ENCODE results near the gene DENND6A. TPM values are rescaled to one million over a fixed set of nuclear protein-coding genes. Genes with fewer than 3 reads are reported as not detected.
"Not testable (repeated sequence)": the region's sequence is repeated elsewhere in the genome, so short reads cannot be mapped to it uniquely, and the experiment has no call there.

DENND6A gene
- total RNA-seq (2014; rRNA removed; shearing (Covaris generic)), result 10.0 and 19.2 TPM in 2 replicates

- DNase-seq (ENCODE audit: low read depth), result peak; percentile 89
Measured at GRCh38 chr3:57692396-57693147, at the start of gene DENND6A. TSS of gene DENND6A (minus strand) at chr3:57693077. CDS start at chr3:57693018, 59 bp downstream.

- no peak for DNase-seq (ENCODE audit: low read depth)
Measured at GRCh38 chr3:57740027-57740426, 47.1 kb upstream of the DENND6A start.

DNA sequence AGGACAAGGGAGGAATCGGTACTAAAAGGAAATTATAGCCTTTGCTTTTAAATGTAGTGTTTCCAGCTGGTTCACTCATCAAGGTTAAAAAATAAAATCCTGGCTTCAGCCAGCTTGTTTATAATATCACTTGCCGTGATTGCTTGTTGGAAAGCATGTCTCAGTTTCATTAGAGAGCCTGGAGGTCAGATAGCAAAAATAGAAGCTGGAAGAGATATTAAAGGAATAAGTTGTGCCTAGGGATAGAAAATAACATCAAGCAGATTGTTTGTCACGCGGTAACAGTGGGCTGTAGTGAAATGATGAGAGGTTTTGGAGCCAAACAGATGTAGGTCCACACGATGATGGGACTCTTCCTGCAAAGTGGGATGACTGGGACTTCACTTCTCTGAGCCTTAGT, 45.5 kb upstream of the DENND6A start:
- no peak for DNase-seq (ENCODE audit: low read depth)

GRCh38 chr3:57737840-57738239, 45.0 kb upstream of the DENND6A start:
- no peak for DNase-seq (ENCODE audit: low read depth)

DNA sequence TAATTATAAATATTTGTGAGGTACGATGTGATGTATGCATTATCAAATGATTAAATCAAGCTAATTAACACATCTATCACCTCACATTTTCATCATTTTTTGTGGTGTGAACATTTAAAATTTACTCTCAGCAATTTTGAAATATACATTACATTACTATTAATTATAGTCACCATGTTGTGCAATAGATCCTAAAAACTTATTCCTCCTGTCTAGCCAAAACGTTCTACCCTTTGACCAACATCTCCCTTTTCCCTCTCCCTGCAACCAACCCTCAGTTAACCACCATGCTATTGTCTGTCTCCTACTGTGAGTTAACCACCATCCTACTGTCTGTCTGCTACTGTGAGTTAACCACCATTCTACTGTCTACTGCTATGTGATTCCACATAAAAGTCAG, 42.5 kb upstream of the DENND6A start:
- DNase-seq (ENCODE audit: low read depth), result no peak

DNA sequence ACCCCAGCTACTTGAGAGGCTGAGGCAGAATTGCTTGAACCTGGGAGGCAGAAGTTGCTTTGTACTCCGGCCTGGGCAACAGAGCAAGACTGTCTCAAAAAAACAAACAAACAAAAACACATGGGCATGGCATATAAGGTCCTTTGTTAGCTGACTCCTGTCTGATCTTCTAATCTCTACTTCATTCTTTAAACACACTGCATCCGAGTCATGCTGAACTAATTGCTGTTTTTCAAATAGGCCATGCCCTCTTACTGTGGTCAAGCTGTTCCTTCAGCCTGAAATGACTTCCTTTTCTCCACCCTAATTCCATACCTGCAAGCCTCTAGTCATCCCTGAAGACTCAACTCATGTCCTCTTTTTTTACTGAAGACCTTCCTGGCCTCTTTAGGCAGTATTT, 40.9 kb upstream of the DENND6A start:
- no peak for DNase-seq (ENCODE audit: low read depth)

DNA sequence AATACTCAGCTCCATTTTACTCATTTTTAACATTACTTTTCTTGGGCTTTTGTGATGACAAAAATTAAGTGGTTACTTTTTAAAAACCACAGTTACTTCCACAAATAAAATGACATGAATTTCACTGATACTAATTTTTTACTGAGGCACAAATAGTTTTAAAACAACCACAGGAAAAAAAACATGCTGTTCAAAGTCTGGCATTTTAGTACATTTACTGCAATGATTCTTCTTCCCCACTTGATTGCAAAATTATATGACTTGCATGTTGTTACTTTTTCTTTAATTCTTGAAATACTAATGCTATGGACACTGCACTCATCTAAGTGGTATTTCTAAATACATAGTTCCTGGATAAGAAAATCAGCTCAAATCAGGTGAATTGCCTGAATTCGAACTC, 38.4 kb upstream of the DENND6A start:
- DNase-seq (ENCODE audit: low read depth), result no peak

DNA sequence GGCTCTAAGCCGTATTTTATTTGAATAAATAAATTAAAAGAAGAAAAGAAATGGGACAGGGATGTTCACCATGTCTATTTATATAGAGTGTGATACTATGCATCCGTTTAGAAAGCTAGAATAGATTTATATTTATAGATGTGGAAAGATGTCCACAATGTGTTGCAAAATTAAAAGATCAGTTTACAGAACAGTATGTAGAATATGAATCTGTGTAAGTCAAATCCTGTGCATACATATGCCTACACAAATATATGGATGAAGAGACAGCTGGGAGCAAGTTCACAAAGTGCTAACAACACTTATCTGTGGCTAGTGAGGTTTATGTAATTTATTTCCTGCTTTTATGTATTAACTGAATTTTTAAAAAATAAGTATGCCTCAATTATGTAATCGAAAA, 37.8 kb upstream of the DENND6A start:
- no peak for DNase-seq (ENCODE audit: low read depth)

DNA sequence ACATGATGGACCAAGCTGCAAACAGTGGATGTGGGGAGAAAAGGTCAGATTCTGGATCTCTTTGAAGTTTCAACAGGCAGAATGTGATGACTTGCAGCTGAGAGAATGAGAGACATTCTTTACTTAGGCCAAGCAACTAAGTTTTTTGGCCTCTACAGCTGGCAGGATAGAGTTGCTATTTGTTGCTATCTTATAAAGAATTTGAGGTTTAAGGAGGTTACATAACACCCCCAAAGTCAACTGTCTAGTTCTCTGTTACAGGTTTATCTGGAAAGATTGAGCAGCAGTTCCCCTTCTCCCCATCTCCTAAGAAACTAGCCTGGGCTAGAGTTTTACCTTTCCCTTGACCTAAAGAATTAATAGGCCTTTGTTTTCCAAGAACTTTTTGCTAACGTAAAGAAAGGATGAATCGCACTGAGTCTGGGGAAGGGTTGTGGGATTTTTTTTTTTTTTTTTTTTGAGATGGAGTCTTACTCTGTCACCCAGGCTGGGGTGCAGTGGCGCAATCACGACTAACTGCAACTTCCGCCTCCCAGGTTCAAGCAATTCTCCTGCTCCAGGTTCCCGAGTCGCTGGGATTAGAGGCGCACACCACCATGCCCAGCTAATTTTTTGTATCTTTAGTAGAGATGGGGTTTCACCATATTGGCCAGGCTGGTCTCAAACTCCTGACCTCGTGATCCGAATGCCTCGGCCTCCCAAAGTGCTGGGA, 36.6 kb upstream of the DENND6A start:
- DNase-seq (ENCODE audit: low read depth), result no peak

- no peak for DNase-seq (ENCODE audit: low read depth)
Measured at GRCh38 chr3:57727106-57727505, 34.2 kb upstream of the DENND6A start.

- DNase-seq (ENCODE audit: low read depth), result no peak
Measured at GRCh38 chr3:57726397-57726796, 33.5 kb upstream of the DENND6A start.

DNA sequence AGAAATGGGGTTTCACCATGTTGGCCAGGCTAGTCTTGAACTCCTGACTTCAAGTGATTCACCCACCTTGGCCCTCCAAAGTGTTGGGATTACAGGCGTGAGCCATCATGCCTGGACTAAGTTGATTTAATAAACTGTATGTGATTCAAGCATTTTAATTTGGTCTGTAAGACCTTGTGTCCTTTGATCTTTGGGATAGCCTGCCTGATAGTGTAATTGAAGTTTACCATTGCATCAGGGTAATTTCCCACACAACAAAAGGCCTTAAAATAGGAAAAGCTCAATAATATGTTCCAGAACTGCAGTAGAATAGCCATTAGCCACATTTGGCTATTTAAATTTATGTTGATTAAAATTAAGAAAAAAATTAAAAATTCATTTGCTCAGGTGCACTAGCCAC, 25.2 kb upstream of the DENND6A start:
- DNase-seq (ENCODE audit: low read depth), result no peak

- DNase-seq (ENCODE audit: low read depth), result no peak
Measured at GRCh38 chr3:57717205-57717868, 24.5 kb upstream of the DENND6A start.

GRCh38 chr3:57715686-57716085, 22.8 kb upstream of the DENND6A start:
- no peak for DNase-seq (ENCODE audit: low read depth)

- DNase-seq (ENCODE audit: low read depth), result peak; percentile 69
Measured at GRCh38 chr3:57709559-57709958, 16.7 kb upstream of the DENND6A start.

DNA sequence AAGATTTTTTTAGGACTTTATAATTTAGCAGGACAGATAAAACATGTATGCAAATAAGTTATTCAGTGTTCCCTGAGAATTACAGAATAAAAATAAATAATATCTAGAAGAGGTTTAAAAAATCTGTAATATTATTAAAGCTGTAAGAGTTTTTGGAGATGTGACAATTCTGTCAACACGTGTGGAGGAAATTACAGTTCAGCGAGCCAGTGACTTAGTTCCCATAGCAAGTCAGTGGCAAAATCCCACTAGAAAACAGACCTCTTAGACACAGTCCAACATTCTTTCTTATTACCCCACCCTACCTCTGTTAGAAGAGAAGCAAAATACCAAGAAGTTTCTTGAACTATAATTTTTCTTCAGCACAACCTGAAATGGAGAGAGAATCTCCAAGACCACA, 16.2 kb upstream of the DENND6A start:
- DNase-seq (ENCODE audit: low read depth), result no peak

DNA sequence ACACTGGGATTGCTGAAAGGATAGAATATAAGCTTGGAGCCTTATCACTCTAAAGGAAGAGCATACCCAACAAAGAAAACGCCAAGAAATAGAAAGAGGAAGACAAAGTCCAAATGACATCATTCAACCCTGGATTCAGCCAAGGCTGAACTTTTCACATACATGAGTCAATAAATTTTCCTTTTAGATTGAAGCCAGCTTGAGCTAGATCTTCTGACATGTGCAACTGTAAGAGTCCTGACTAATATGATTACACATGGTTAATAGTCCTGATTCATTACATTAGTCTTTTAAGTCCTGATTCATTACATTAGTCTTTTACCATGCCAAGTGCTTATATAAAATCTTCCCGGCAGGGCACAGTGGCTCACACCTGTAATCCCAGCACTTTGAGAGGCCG, 13.6 kb upstream of the DENND6A start:
- peak; percentile 74 for DNase-seq (ENCODE audit: low read depth)

DNA sequence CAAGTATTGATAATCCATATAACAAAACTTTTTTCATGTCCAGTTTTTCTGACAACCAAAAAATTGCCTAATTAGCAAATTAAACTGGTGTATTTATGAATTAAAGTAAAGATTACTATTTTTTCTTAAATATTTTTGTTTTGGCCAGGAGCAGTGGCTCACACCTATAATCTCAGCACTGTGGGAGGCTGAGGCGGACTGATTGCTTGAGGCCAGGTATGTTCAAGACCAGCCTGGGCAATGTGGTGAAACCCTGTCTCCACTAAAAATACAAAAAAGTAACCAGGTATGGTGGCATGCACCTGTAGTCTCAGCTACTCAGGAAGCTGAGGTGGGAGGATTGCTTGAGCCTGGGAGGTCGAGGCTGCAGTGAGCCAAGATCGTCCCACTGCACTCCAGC, 12.5 kb upstream of the DENND6A start:
- not testable (repeated sequence) for DNase-seq (ENCODE audit: low read depth)

DNA sequence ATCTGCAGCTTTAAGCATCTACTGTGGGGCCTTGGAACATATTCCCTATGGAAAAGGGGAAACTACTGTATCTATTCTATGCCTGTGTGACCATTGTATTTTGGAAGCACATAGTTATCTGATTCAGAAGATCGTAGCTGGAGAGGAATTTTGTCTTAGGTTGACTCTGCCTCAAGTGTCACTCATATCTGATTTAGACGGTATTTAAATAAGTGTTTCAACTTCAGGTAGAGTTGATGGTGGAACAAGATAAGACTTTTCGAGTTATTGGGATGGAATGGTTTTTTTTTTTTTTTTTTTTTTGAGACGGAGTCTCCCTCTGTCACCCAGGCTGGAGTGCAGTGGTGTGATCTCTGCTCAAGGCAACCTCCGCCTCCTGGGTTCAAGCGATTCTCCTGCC, 8.9 kb upstream of the DENND6A start:
- no peak for DNase-seq (ENCODE audit: low read depth)

- no peak for DNase-seq (ENCODE audit: low read depth)
Measured at GRCh38 chr3:57700737-57701136, 7.9 kb upstream of the DENND6A start.

- DNase-seq (ENCODE audit: low read depth), result no peak
Measured at GRCh38 chr3:57699591-57699990, 6.7 kb upstream of the DENND6A start.

GRCh38 chr3:57696801-57697321, 4.0 kb upstream of the DENND6A start:
- DNase-seq (ENCODE audit: low read depth), result no peak

- DNase-seq (ENCODE audit: low read depth), result no peak
Measured at GRCh38 chr3:57694146-57694545, 1.3 kb upstream of the DENND6A start.
